Stomach (tissue), 4 donors: ENCODE data around the gene SH3RF3.

ENCODE experiments used
- CTCF ChIP-seq, 7 experiments: fragments of 450-650 bp in 4 of 7; fragments of 200-600 bp in 3 of 7; sonication (generic) in 3 of 7; IDR thresholded peaks; one replicate each; pipeline ENCODE4 v1.5.1; 2016 to 2019; ENCODE audit warnings: antibody characterized with exemption in 7 of 7, control low read depth in 2 of 7, mild to moderate bottlenecking in 1 of 7
- POLR2A ChIP-seq, 4 donors: fragments of 450-650 bp; IDR thresholded peaks; one replicate each; pipeline ENCODE4 v1.6.1; 2016; ENCODE audit warnings: antibody characterized with exemption in 4 of 4, control low read depth in 2 of 4, mild to moderate bottlenecking in 1 of 4, moderate library complexity in 1 of 4
- POLR2AphosphoS5 ChIP-seq, 3 donors: sonication (generic); formaldehyde crosslinking; IDR thresholded peaks; one replicate each; pipeline ENCODE4 v1.6.1; 2016; ENCODE audit warnings: antibody characterized with exemption in 3 of 3

- TF ChIP-seq CTCF (IDR thresholded peaks at IDR 0.05) (no peak), POLR2AphosphoS5 (IDR thresholded peaks at IDR 0.05) (no peak), POLR2A (IDR thresholded peaks at IDR 0.05) (no peak)
Measured at GRCh38 chr2:109353806-109354745, 225.1 kb downstream of the SH3RF3 start.
